Tibial nerve (tissue), 4 donors: ENCODE data around the gene ITIH3. TPM values are rescaled to one million over a fixed set of nuclear protein-coding genes. Genes with fewer than 3 reads are reported as not detected.

Experiments used
- DNase-seq, 2 donors: peaks; one replicate each; pipeline ENCODE4 v3.0.0-alpha.2; 2019; ENCODE audit warnings: low spot score in 2 of 2
- H3K27ac ChIP-seq, 4 donors: fragments of 200-600 bp; sonication (generic) in 3 of 4; one replicate each; pipeline ENCODE4 v1.5.1; 2017 to 2019; ENCODE audit warnings: mild to moderate bottlenecking in 1 of 4
- H3K27me3 ChIP-seq, 2 donors: fragments of 200-600 bp; sonication (generic) in 1 of 2; one replicate each; pipeline versions ENCODE4 v1.5.1 to v1.6.0; 2017 to 2019
- H3K36me3 ChIP-seq, 3 donors: fragments of 200-600 bp; sonication (generic); one replicate each; pipeline ENCODE4 v1.5.1; 2018 to 2019
- H3K4me1 ChIP-seq, 4 donors: fragments of 200-600 bp; sonication (generic) in 3 of 4; one replicate each; pipeline ENCODE4 v1.5.1; 2017 to 2019
- H3K4me3 ChIP-seq, 4 donors: fragments of 200-600 bp; sonication (generic) in 3 of 4; one replicate each; pipeline ENCODE4 v1.5.1; 2017 to 2019; ENCODE audit warnings: mild to moderate bottlenecking in 1 of 4, moderate library complexity in 1 of 4
- H3K9me3 ChIP-seq, 4 donors: fragments of 200-600 bp; sonication (generic) in 3 of 4; one replicate each; pipeline ENCODE4 v1.5.1; 2017 to 2019
- CTCF ChIP-seq, 5 experiments: fragments of 200-600 bp in 3 of 5; fragments of 450-650 bp in 2 of 5; sonication (generic) in 3 of 5; IDR thresholded peaks; one replicate each; pipeline ENCODE4 v1.5.1; 2016 to 2019; ENCODE audit warnings: antibody characterized with exemption in 5 of 5, mild to moderate bottlenecking in 3 of 5, moderate library complexity in 2 of 5
- EP300 ChIP-seq, 2 donors: sonication (generic); formaldehyde crosslinking; IDR thresholded peaks; one replicate each; pipeline ENCODE4 v1.6.1; 2017; ENCODE audit warnings: antibody characterized with exemption in 2 of 2, mild to moderate bottlenecking in 1 of 2
- POLR2A ChIP-seq, 2 donors: fragments of 450-650 bp; IDR thresholded peaks; one replicate each; pipeline ENCODE4 v1.6.1; 2017; ENCODE audit warnings: antibody characterized with exemption in 2 of 2, mild to moderate bottlenecking in 2 of 2, moderate library complexity in 2 of 2
- WGBS, 2 donors: methylation state at CpG; one replicate each; pipeline ENCODE4 v1.1.5; 2018; 5-methylcytosine and 5-hydroxymethylcytosine counted together
- total RNA-seq, 4 donors: library from RNA; depleted of rRNA; stranded (reverse); fragments of >200 nt; gene quantifications; one replicate each; pipeline ENCODE4 v1.1.0, GENCODE V29; 2016

Gene ITIH3
- total RNA-seq, 4 donors from 2014 or later, result 9.4 to 29.6 (median 20.1) TPM

GRCh38 chr3:52816199-52816598, 21.6 kb downstream of the ITIH3 start:
- Histone ChIP-seq H3K9me3 (no peaks in the 10 kb centered on the region), H3K27ac (no peak overlapping the region), H3K27me3 (no peaks in the 10 kb centered on the region), H3K36me3 (peaks cover 0 to 55% (median 0%) of the 10 kb centered on the region in 3 donors), H3K4me1 (no peaks in the 10 kb centered on the region), H3K4me3 (no peak overlapping the region)
- WGBS, 2 donors, result 84 to 85% methylated on average over 6 of the region's 6 CpGs
- no peak for TF ChIP-seq EP300 (IDR thresholded peaks at IDR 0.05)
- no peak for TF ChIP-seq CTCF (IDR thresholded peaks at IDR 0.05)
- TF ChIP-seq POLR2A (IDR thresholded peaks at IDR 0.05), result no peak
- no peak for DNase-seq

- no peaks in the 10 kb centered on the region for H3K9me3 ChIP-seq
- H3K27ac ChIP-seq, result no peak overlapping the region
- TF ChIP-seq POLR2A (IDR thresholded peaks at IDR 0.05) (no peak), EP300 (IDR thresholded peaks at IDR 0.05) (no peak), CTCF (IDR thresholded peaks at IDR 0.05) (no peak)
- H3K36me3 ChIP-seq, result peaks cover 0 to 60% (median 0%) of the 10 kb centered on the region in 3 donors
- WGBS, 2 donors, result 88 to 91% methylated on average over 9 to 10 of the region's 10 CpGs
- no peaks in the 10 kb centered on the region for H3K27me3 ChIP-seq
- DNase-seq, result no peak
- no peak overlapping the region for H3K4me3 ChIP-seq
- no peaks in the 10 kb centered on the region for H3K4me1 ChIP-seq
Observed at GRCh38 chr3:52816654-52817053, 22.1 kb downstream of the ITIH3 start.

GRCh38 chr3:52817221-52817620, 22.6 kb downstream of the ITIH3 start:
- Histone ChIP-seq H3K9me3 (no peaks in the 10 kb centered on the region), H3K4me3 (no peak overlapping the region), H3K36me3 (peaks cover 0 to 63% (median 0%) of the 10 kb centered on the region in 3 donors), H3K4me1 (no peaks in the 10 kb centered on the region), H3K27ac (no peak overlapping the region), H3K27me3 (no peaks in the 10 kb centered on the region)
- TF ChIP-seq EP300 (IDR thresholded peaks at IDR 0.05) (no peak), CTCF (IDR thresholded peaks at IDR 0.05) (no peak), POLR2A (IDR thresholded peaks at IDR 0.05) (no peak)
- WGBS, 2 donors, result 86 to 100% methylated on average over 10 of the region's 10 CpGs
- no peak for DNase-seq

GRCh38 chr3:52817860-52818259, 23.3 kb downstream of the ITIH3 start:
- no peak for DNase-seq
- Histone ChIP-seq H3K9me3 (no peaks in the 10 kb centered on the region), H3K27ac (no peak overlapping the region), H3K4me3 (no peak overlapping the region), H3K4me1 (no peaks in the 10 kb centered on the region), H3K36me3 (peaks cover 0 to 69% (median 0%) of the 10 kb centered on the region in 3 donors), H3K27me3 (no peaks in the 10 kb centered on the region)
- TF ChIP-seq CTCF (IDR thresholded peaks at IDR 0.05), result no peak
- TF ChIP-seq EP300 (IDR thresholded peaks at IDR 0.05), result no peak
- no peak for TF ChIP-seq POLR2A (IDR thresholded peaks at IDR 0.05)
- 85 to 91% methylated on average over 6 to 7 of the region's 7 CpGs for WGBS, 2 donors

- Histone ChIP-seq H3K27me3 (no peaks in the 10 kb centered on the region), H3K9me3 (no peaks in the 10 kb centered on the region), H3K36me3 (peaks cover 0 to 75% (median 0%) of the 10 kb centered on the region in 3 donors), H3K4me1 (no peaks in the 10 kb centered on the region), H3K27ac (no peak overlapping the region), H3K4me3 (no peak overlapping the region)
- no peak for TF ChIP-seq EP300 (IDR thresholded peaks at IDR 0.05)
- TF ChIP-seq POLR2A (IDR thresholded peaks at IDR 0.05), result no peak
- no peak for TF ChIP-seq CTCF (IDR thresholded peaks at IDR 0.05)
- no peak for DNase-seq
- WGBS, 2 donors, result 71 to 79% methylated on average over 2 of the region's 2 CpGs
Observed at GRCh38 chr3:52819936-52820335, 25.3 kb downstream of the ITIH3 start.
